C4-2B (cell line): ENCODE measurements around the gene BMP2.

Experiments used
- CTCF ChIP-seq: fragments of 450-650 bp; conservative IDR thresholded peaks from 2 replicates; pipeline ENCODE4 v1.5.1; 2017; ENCODE audit warnings: mild to moderate bottlenecking
- ZFX ChIP-seq: fragments of 450-650 bp; IDR thresholded peaks from 2 replicates; pipeline ENCODE4 v1.6.1; 2017

GRCh38 chr20:6768228-6769140, 998 bp downstream of the BMP2 start:
- TF ChIP-seq CTCF, result no peak
- TF ChIP-seq ZFX, result no peak
